K562 (cell line): ENCODE results near the gene PITPNM1. TPM values are rescaled to one million over a fixed set of nuclear protein-coding genes. Genes with fewer than 3 reads are reported as not detected.

ENCODE experiments used
- ARID2 ChIP-seq: fragments of 450-650 bp; IDR thresholded peaks from 2 replicates; pipeline ENCODE4 v1.6.1; 2017; ENCODE audit warnings: antibody characterized with exemption, mild to moderate bottlenecking
- CBX3 ChIP-seq, 2 experiments: IDR thresholded peaks; 1 replicate in 1 of 2; 2 replicates in 1 of 2; pipeline ENCODE4 v1.6.1; 2012; ENCODE audit warnings: inconsistent platforms in 2 of 2, low read length in 2 of 2, borderline replicate concordance in 1 of 2, control low read depth in 1 of 2
- CHD1 ChIP-seq: fragments of 200-600 bp; sonication (generic); IDR thresholded peaks from one replicate; pipeline ENCODE4 v1.6.1; 2012; ENCODE audit warnings: mild to moderate bottlenecking, moderate library complexity, low read length, inconsistent platforms
- CREM ChIP-seq: IDR thresholded peaks from 2 replicates; pipeline ENCODE4 v1.6.1; 2014; ENCODE audit warnings: antibody characterized with exemption, low read depth
- ELF1 ChIP-seq: fragments of 200-800 bp; sonication (Bioruptor generic); IDR thresholded peaks from 2 replicates; pipeline ENCODE4 v1.6.1; 2016; ENCODE audit warnings: missing genetic modification characterization, missing compliant biosample characterization
- FOXP1 ChIP-seq: sonication (generic); formaldehyde crosslinking; IDR thresholded peaks from 2 replicates; pipeline ENCODE4 v1.8.0; 2022; ENCODE audit warnings: mild to moderate bottlenecking, missing genetic modification reagents
- GATAD2A ChIP-seq: fragments of 450-650 bp; IDR thresholded peaks from 2 replicates; pipeline ENCODE4 v1.6.1; 2017
- IRF2 ChIP-seq: sonication (generic); formaldehyde crosslinking; IDR thresholded peaks from 2 replicates; pipeline ENCODE4 v1.8.1; 2022; ENCODE audit warnings: mild to moderate bottlenecking, missing genetic modification reagents
- JUND ChIP-seq, 2 experiments: IDR thresholded peaks; 2 replicates in 1 of 2; 3 replicates in 1 of 2; pipeline ENCODE4 v1.6.1; 2011; ENCODE audit warnings: borderline replicate concordance in 2 of 2, low read depth in 2 of 2, low read length in 2 of 2, improper control_type of control experiment in 1 of 2, missing biosample characterization in 1 of 2, missing genetic modification characterization in 1 of 2, missing genetic modification reagents in 1 of 2
- KLF13 ChIP-seq: fragments of 450-650 bp; IDR thresholded peaks from 2 replicates; pipeline ENCODE4 v1.6.1; 2016; ENCODE audit warnings: missing genetic modification characterization, low read depth, mild to moderate bottlenecking, missing compliant biosample characterization, moderate library complexity, borderline replicate concordance
- MAX ChIP-seq: sonication (generic); formaldehyde crosslinking; IDR thresholded peaks from 2 replicates; pipeline ENCODE4 v1.9.0; 2022; ENCODE audit warnings: mild to moderate bottlenecking, missing genetic modification reagents
- MAZ ChIP-seq, 2 experiments: fragments of 450-650 bp in 1 of 2; sonication (generic) in 1 of 2; formaldehyde crosslinking; IDR thresholded peaks in 1 of 2; conservative IDR thresholded peaks in 1 of 2; 2 replicates each; pipeline versions ENCODE4 v1.4.0 to v1.5.0; 2020; ENCODE audit warnings: mild to moderate bottlenecking in 1 of 2, missing genetic modification reagents in 1 of 2
- MIER1 ChIP-seq: fragments of 450-650 bp; IDR thresholded peaks from 2 replicates; pipeline ENCODE4 v1.6.1; 2016; ENCODE audit warnings: antibody characterized with exemption, mild to moderate bottlenecking, low read depth
- MYC ChIP-seq, 2 experiments: fragments of 250-450 bp in 1 of 2; sonication (Bioruptor Pico) in 1 of 2; IDR thresholded peaks; 2 replicates each; pipeline versions ENCODE4 v1.5.1 to v1.6.1; 2012 to 2021; ENCODE audit warnings: low read depth in 2 of 2, borderline replicate concordance in 1 of 2, improper control_type of control experiment in 1 of 2, low read length in 1 of 2, mild to moderate bottlenecking in 1 of 2, moderate library complexity in 1 of 2
- MYNN ChIP-seq, 2 experiments: sonication (generic); formaldehyde crosslinking in 1 of 2; IDR thresholded peaks; 2 replicates each; pipeline versions ENCODE4 v1.5.0 to v1.6.1; 2016 to 2020; ENCODE audit warnings: antibody characterized with exemption in 1 of 2, missing genetic modification reagents in 1 of 2
- NONO ChIP-seq, 2 experiments: fragments of 200-400 bp in 1 of 2; fragments of 450-650 bp in 1 of 2; formaldehyde crosslinking in 1 of 2; IDR thresholded peaks; 2 replicates each; pipeline ENCODE4 v1.6.1; 2017; ENCODE audit warnings: low read depth in 2 of 2, mild to moderate bottlenecking in 2 of 2, moderate library complexity in 2 of 2, low read length in 1 of 2
- PML ChIP-seq: IDR thresholded peaks from 2 replicates; pipeline ENCODE4 v1.6.1; 2012; ENCODE audit warnings: low read length, inconsistent platforms
- RBM22 ChIP-seq: fragments of 200-400 bp; formaldehyde crosslinking; IDR thresholded peaks from 2 replicates; pipeline ENCODE4 v1.6.1; 2018; ENCODE audit warnings: low read length, low read depth; ENCODE audit not compliant: poor library complexity, severe bottlenecking
- RUNX1 ChIP-seq: sonication (generic); IDR thresholded peaks from 2 replicates; pipeline ENCODE4 v1.6.1; 2016; ENCODE audit warnings: antibody characterized with exemption, low read depth
- SMARCE1 ChIP-seq: fragments of 450-650 bp; IDR thresholded peaks from 2 replicates; pipeline ENCODE4 v1.7.1; 2016; ENCODE audit warnings: mild to moderate bottlenecking
- SRSF1 ChIP-seq: fragments of 200-400 bp; formaldehyde crosslinking; IDR thresholded peaks from 2 replicates; pipeline ENCODE4 v1.6.1; 2017; ENCODE audit warnings: mild to moderate bottlenecking, low read depth, low read length, moderate library complexity
- ZC3H4 ChIP-seq: sonication (generic); formaldehyde crosslinking; IDR thresholded peaks from 2 replicates; pipeline ENCODE4 v1.9.0; 2021; ENCODE audit warnings: missing genetic modification reagents, borderline replicate concordance
- ZFX ChIP-seq: sonication (generic); formaldehyde crosslinking; IDR thresholded peaks from 2 replicates; pipeline ENCODE4 v1.8.0; 2022; ENCODE audit warnings: mild to moderate bottlenecking, missing genetic modification reagents, moderate library complexity
- ZNF143 ChIP-seq: sonication (generic); formaldehyde crosslinking; IDR thresholded peaks from 2 replicates; pipeline ENCODE4 v1.9.0; 2022; ENCODE audit warnings: mild to moderate bottlenecking, missing genetic modification reagents
- ZNF282 ChIP-seq: sonication (generic); formaldehyde crosslinking; IDR thresholded peaks from 2 replicates; pipeline ENCODE4 v1.8.1; 2023; ENCODE audit warnings: missing genetic modification reagents
- ZNF311 ChIP-seq: fragments of 250-450 bp; sonication (Bioruptor Pico); IDR thresholded peaks from 2 replicates; pipeline ENCODE4 v1.4.0; 2020; ENCODE audit warnings: mild to moderate bottlenecking, moderate library complexity
- ZNF347 ChIP-seq: fragments of 450-650 bp; formaldehyde crosslinking; IDR thresholded peaks from 2 replicates; pipeline ENCODE4 v1.4.0; 2020; ENCODE audit warnings: low read depth, mild to moderate bottlenecking, moderate library complexity
- ZNF583 ChIP-seq: fragments of 250-450 bp; sonication (Bioruptor Pico); IDR thresholded peaks from 2 replicates; pipeline ENCODE4 v1.4.0; 2020
- ZSCAN29 ChIP-seq: fragments of 450-650 bp; IDR thresholded peaks from 2 replicates; pipeline ENCODE4 v1.6.1; 2017
- polyA plus RNA-seq, 8 experiments: library from polyadenylated mRNA; depleted of rRNA in 4 of 8; stranded (reverse) in 5 of 8; unstranded in 3 of 8; fragments of >200 nt; fragmentation: Nextera tagmentation in 2 of 8; fragmentation: Illumina TruSeq in 1 of 8; extraction: Ambion mirVana in 2 of 8; extraction: Trizol in 1 of 8; gene quantifications; 2 replicates each; pipeline versions ENCODE4 v1.2.1 to v1.2.3, GENCODE V29; 2011 to 2014; ENCODE audit warnings: inconsistent platforms in 1 of 8, missing spikeins in 1 of 8
- total RNA-seq, 7 experiments: library from RNA; depleted of rRNA in 6 of 7; stranded (reverse); fragments of >200 nt in 6 of 7; fragmentation: Illumina TruSeq in 2 of 7; extraction: Trizol in 2 of 7; gene quantifications; 2 replicates each; pipeline versions ENCODE4 v1.2.1 to v1.2.3, GENCODE V29; 2011 to 2021; ENCODE audit warnings: low replicate concordance in 1 of 7

Gene PITPNM1
- total and polyA plus RNA-seq, 9 of the 15 experiments (the other 6 are each of a cell fraction or from before 2014, with no cell fraction given): 0.11 to 53.7 (median 16.0) TPM

GRCh38 chr11:67505605-67506396, 638 bp upstream of the PITPNM1 start (continued):
- peak; percentile 90 for TF ChIP-seq MYNN (IDR thresholded peaks at IDR 0.05)
- TF ChIP-seq MYNN (CRISPR knock-in tag; IDR thresholded peaks at IDR 0.05): no peak
- no peak for TF ChIP-seq IRF2 (CRISPR knock-in tag)
- TF ChIP-seq CREM: peak; percentile 11; the same call in 1 of the 2 replicates
- 0 out of 2 replicates have a peak, but pooled peaks have one; percentile 52 for TF ChIP-seq ZNF282
- TF ChIP-seq CHD1: no peak
- TF ChIP-seq ZNF583 (CRISPR knock-in tag): peak; percentile 50; the same call in 1 of the 2 replicates
- TF ChIP-seq MYC (IDR thresholded peaks at IDR 0.05; ENCODE audit: low read depth, low read length): no peak
- TF ChIP-seq MYC (CRISPR knock-in tag; IDR thresholded peaks at IDR 0.05; ENCODE audit: borderline replicate concordance, low read depth): peak; percentile 57; the same call in 1 of the 2 replicates
- TF ChIP-seq PML: 0 out of 2 replicates have a peak, but pooled peaks have one; percentile 28
- TF ChIP-seq ZNF143 (CRISPR knock-in tag): no peak
- peak; percentile 7; the same call in 1 of the 2 replicates for TF ChIP-seq KLF13 (tag)
- TF ChIP-seq RUNX1: no peak
- peak; percentile 20; the same call in 1 of the 2 replicates for TF ChIP-seq ZSCAN29
- TF ChIP-seq ZNF347 (CRISPR knock-in tag): no peak
- 0 out of 2 replicates have a peak, but pooled peaks have one; percentile 0 for TF ChIP-seq MAX (CRISPR knock-in tag)
- TF ChIP-seq SRSF1: no peak
- TF ChIP-seq SMARCE1: no peak
- TF ChIP-seq ARID2: peak; percentile 22; the same call in 1 of the 2 replicates
- no peak; the same call in 1 of the 2 replicates for TF ChIP-seq ZC3H4 (CRISPR knock-in tag)
- no peak for TF ChIP-seq FOXP1 (CRISPR knock-in tag)
- peak; percentile 25 for TF ChIP-seq RBM22
- TF ChIP-seq ZFX (CRISPR knock-in tag): peak; percentile 73
- TF ChIP-seq ZNF311: no peak
- TF ChIP-seq NONO (IDR thresholded peaks at IDR 0.05; ENCODE audit: low read depth in 2 of 2, low read length in 1 of 2): peak in 1 of 2 experiments; percentile 40; a peak in 1 of 4 replicates
- TF ChIP-seq CBX3 (IDR thresholded peaks at IDR 0.05; ENCODE audit: borderline replicate concordance in 1 of 2, low read length in 2 of 2): no peak; a peak in 1 of 3 replicates
- no peak for TF ChIP-seq ELF1 (tag)
- peak; percentile 59 to 80 for TF ChIP-seq MAZ (CRISPR knock-in tag; conservative IDR thresholded peaks at IDR 0.05 in 1 of 2, IDR thresholded peaks at IDR 0.05 in 1 of 2)
- no peak for TF ChIP-seq MIER1
- peak; percentile 41; the same call in 1 of the 2 replicates for TF ChIP-seq JUND (IDR thresholded peaks at IDR 0.05; ENCODE audit: borderline replicate concordance, low read depth, low read length)
- no peak; the same call in 2 of the 3 replicates for TF ChIP-seq JUND (tag; IDR thresholded peaks at IDR 0.05; ENCODE audit: borderline replicate concordance, low read depth, low read length)
- 0 out of 2 replicates have a peak, but pooled peaks have one; percentile 49 for TF ChIP-seq GATAD2A
